SK-N-SH (cell line): ENCODE measurements around the gene RBM19. TPM values are rescaled to one million over a fixed set of nuclear protein-coding genes. Genes with fewer than 3 reads are reported as not detected.

Experiments used
- CTCF ChIA-PET: fragments of 300-600, 350-600 bp; formaldehyde crosslinking; extraction: SDS; loops from one replicate; lab custom pipeline; 2021; lab: Yijun Ruan, JAX
- POLR2A ChIA-PET: fragments of 350-600 bp; sonication (Branson Sonifier 250); formaldehyde crosslinking; extraction: SDS; loops from one replicate; lab custom pipeline; 2020; ENCODE audit warnings: antibody characterized with exemption, inconsistent platforms; lab: Yijun Ruan, JAX
- DNase-seq: peaks from one replicate; pipeline ENCODE4 v3.0.0; 2012
- H2AFZ ChIP-seq: fragments of 200-600 bp; sonication (generic); 2 replicates; pipeline ENCODE4 v1.8.1; 2016; ENCODE audit warnings: antibody characterized with exemption, mild to moderate bottlenecking, low read depth
- H3F3A ChIP-seq: fragments of 200-600 bp; sonication (generic); replicated peaks from 2 replicates; pipeline ENCODE3; 2016; ENCODE audit warnings: antibody characterized with exemption, mild to moderate bottlenecking; ENCODE audit not compliant: insufficient read depth
- H3K27ac ChIP-seq, 2 experiments: fragments of 200-500 bp in 1 of 2; fragments of 200-600 bp in 1 of 2; sonication (Bioruptor generic) in 1 of 2; sonication (generic), shearing (Covaris generic) in 1 of 2; 2 replicates each; pipeline versions ENCODE4 v1.5.1 to v1.6.1; 2014 to 2016; ENCODE audit warnings: low read depth in 2 of 2, inconsistent platforms in 1 of 2, low read length in 1 of 2, mild to moderate bottlenecking in 1 of 2, mixed read lengths in 1 of 2
- H3K27me3 ChIP-seq: fragments of 200-600 bp; sonication (generic), shearing (Covaris generic); 2 replicates; pipeline ENCODE4 v1.6.1; 2016; ENCODE audit warnings: mixed run types; ENCODE audit not compliant: insufficient read depth
- H3K36me3 ChIP-seq, 2 experiments: fragments of 200-500 bp in 1 of 2; fragments of 200-600 bp in 1 of 2; sonication (Bioruptor generic) in 1 of 2; sonication (generic) in 1 of 2; replicated peaks in 1 of 2; 2 replicates each; pipeline versions ENCODE3 to v1.5.1; 2014 to 2016; ENCODE audit warnings: low read length in 1 of 2, mild to moderate bottlenecking in 1 of 2; ENCODE audit not compliant: insufficient read depth in 2 of 2, control insufficient read depth in 1 of 2
- H3K4me1 ChIP-seq, 2 experiments: fragments of 200-500 bp in 1 of 2; fragments of 200-600 bp in 1 of 2; sonication (Bioruptor generic) in 1 of 2; sonication (generic), shearing (Covaris generic) in 1 of 2; 2 replicates each; pipeline versions ENCODE4 v1.5.1 to v1.6.1; 2014 to 2016; ENCODE audit warnings: low read depth in 1 of 2, low read length in 1 of 2, mixed run types in 1 of 2; ENCODE audit not compliant: insufficient read depth in 2 of 2, control insufficient read depth in 1 of 2
- H3K4me2 ChIP-seq: fragments of 200-600 bp; sonication (generic), shearing (Covaris generic); 2 replicates; pipeline ENCODE4 v1.6.1; 2017; ENCODE audit warnings: mixed run types
- H3K4me3 ChIP-seq, 2 experiments: fragments of 200-500 bp in 1 of 2; fragments of 200-600 bp in 1 of 2; sonication (Bioruptor generic) in 1 of 2; sonication (generic), shearing (Covaris generic) in 1 of 2; 2 replicates each; pipeline versions ENCODE4 v1.5.1 to v1.8.1; 2014 to 2016; ENCODE audit warnings: low read depth in 2 of 2, inconsistent platforms in 1 of 2, low read length in 1 of 2, mild to moderate bottlenecking in 1 of 2, mixed read lengths in 1 of 2, moderate library complexity in 1 of 2
- H3K79me2 ChIP-seq: fragments of 200-600 bp; sonication (generic); 2 replicates; pipeline ENCODE4 v1.8.1; 2017; ENCODE audit warnings: mild to moderate bottlenecking; ENCODE audit not compliant: insufficient read depth
- H3K9ac ChIP-seq: fragments of 200-600 bp; sonication (generic); 2 replicates; pipeline ENCODE4 v1.6.1; 2017; ENCODE audit warnings: mixed run types
- H3K9me2 ChIP-seq: fragments of 200-600 bp; sonication (generic); 2 replicates; pipeline ENCODE4 v1.6.1; 2017; ENCODE audit warnings: mixed run types
- H3K9me3 ChIP-seq: fragments of 200-600 bp; sonication (generic); 2 replicates; pipeline ENCODE4 v1.6.1; 2017; ENCODE audit warnings: mixed run types, mild to moderate bottlenecking, moderate library complexity
- H4K20me1 ChIP-seq: fragments of 200-600 bp; sonication (generic); 2 replicates; pipeline ENCODE4 v1.6.1; 2017; ENCODE audit warnings: mild to moderate bottlenecking, mixed run types; ENCODE audit not compliant: insufficient read depth
- FOSL2 ChIP-seq: IDR thresholded peaks from 2 replicates; pipeline ENCODE4 v1.4.0; 2012; ENCODE audit warnings: low read depth, mild to moderate bottlenecking, moderate library complexity, borderline replicate concordance
- FOXM1 ChIP-seq: IDR thresholded peaks from 2 replicates; pipeline ENCODE4 v1.4.0; 2012; ENCODE audit warnings: low read depth, mild to moderate bottlenecking
- GATA2 ChIP-seq: sonication (generic); formaldehyde crosslinking; IDR thresholded peaks from 2 replicates; pipeline ENCODE4 v1.5.0; 2020; ENCODE audit warnings: mild to moderate bottlenecking, missing genetic modification reagents
- JUND ChIP-seq: IDR thresholded peaks from 2 replicates; pipeline ENCODE4 v1.4.0; 2012
- NRF1 ChIP-seq: IDR thresholded peaks from 2 replicates; pipeline ENCODE4 v1.6.1; 2012; ENCODE audit warnings: low read depth, mild to moderate bottlenecking, low read length
- POLR2AphosphoS5 ChIP-seq: IDR thresholded peaks from 2 replicates; pipeline ENCODE4 v1.6.1; 2012; ENCODE audit warnings: low read depth, low read length
- SIN3A ChIP-seq: IDR thresholded peaks from 2 replicates; pipeline ENCODE4 v1.6.1; 2012; ENCODE audit warnings: low read depth, mild to moderate bottlenecking, low read length, moderate library complexity, borderline replicate concordance
- SMC3 ChIP-seq: IDR thresholded peaks from 2 replicates; pipeline ENCODE4 v1.6.1; 2012; ENCODE audit warnings: low read depth, low read length, improper control_type of control experiment
- TCF12 ChIP-seq: IDR thresholded peaks from 2 replicates; pipeline ENCODE4 v1.4.0; 2012
- YY1 ChIP-seq: IDR thresholded peaks from 2 replicates; pipeline ENCODE4 v1.4.0; 2012; ENCODE audit warnings: low read depth, mild to moderate bottlenecking
- WGBS: methylation state at CpG from one replicate; pipeline ENCODE4 v1.1.6; 2017; ENCODE audit warnings: low lambda C conversion rate; 5-methylcytosine and 5-hydroxymethylcytosine counted together
- polyA plus RNA-seq, 3 experiments: library from polyadenylated mRNA; depleted of rRNA; stranded (reverse); fragments of >200 nt; gene quantifications; 2 replicates each; pipeline ENCODE4 v1.2.3, GENCODE V29; 2012
- TF ChIP-seq, protein P1 (sequence below): fragments of 150-350 bp; IDR thresholded peaks from 2 replicates; pipeline ENCODE4 v1.6.1; 2017; ENCODE audit warnings: antibody characterized with exemption, low read length, low read depth, borderline replicate concordance
- TF ChIP-seq, protein P2 (sequence below): fragments of 150-350 bp; IDR thresholded peaks from 2 replicates; pipeline ENCODE4 v1.6.1; 2016; ENCODE audit warnings: mild to moderate bottlenecking, low read depth, low read length
- TF ChIP-seq, protein P3 (sequence below): IDR thresholded peaks from 2 replicates; pipeline ENCODE4 v1.6.1; 2012; ENCODE audit warnings: mild to moderate bottlenecking, low read depth, low read length, moderate library complexity
- TF ChIP-seq, protein P4 (sequence below): IDR thresholded peaks from 2 replicates; pipeline ENCODE4 v1.4.0; 2012; ENCODE audit warnings: low read depth, borderline replicate concordance

Gene RBM19
- polyA plus RNA-seq, 1 of the 3 experiments (the other 2 are of a cell fraction) = 16.6 TPM

DNA sequence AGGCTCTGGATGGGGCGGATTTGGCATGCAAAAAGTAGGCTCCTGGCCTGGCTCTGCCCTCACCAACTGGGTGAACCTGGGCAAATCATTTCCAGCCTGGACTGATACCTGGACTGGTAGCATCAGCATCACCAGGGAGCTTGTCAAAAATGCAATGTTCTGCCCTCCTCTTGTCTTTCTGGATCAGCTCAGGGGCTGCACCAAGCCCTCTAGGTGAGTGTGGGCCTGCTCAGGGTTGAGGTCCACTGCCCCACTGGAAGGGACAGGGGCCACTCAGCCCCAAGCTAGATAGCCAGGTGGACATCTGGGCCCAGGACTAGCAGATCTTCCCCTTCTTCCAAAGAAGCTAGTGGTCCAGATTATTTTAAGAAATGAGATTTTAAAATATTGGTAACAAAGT lies 99.6 kb downstream of the RBM19 start:
- H3K79me2 ChIP-seq = no peaks in the 10 kb centered on the region
- H3K4me1 ChIP-seq = peaks cover 0 to 11% of the 10 kb centered on the region in 2 experiments; a peak in 1 of 4 replicates
- no peak overlapping the region for H3K4me3 ChIP-seq
- TF ChIP-seq POLR2AphosphoS5 (no peak), TCF12 (no peak), YY1 (no peak), NRF1 (no peak), SMC3 (no peak), JUND (no peak), SIN3A (no peak), FOSL2 (no peak), GATA2 (CRISPR knock-in tag) (no peak), FOXM1 (no peak)
- TF ChIP-seq, protein P1, sequence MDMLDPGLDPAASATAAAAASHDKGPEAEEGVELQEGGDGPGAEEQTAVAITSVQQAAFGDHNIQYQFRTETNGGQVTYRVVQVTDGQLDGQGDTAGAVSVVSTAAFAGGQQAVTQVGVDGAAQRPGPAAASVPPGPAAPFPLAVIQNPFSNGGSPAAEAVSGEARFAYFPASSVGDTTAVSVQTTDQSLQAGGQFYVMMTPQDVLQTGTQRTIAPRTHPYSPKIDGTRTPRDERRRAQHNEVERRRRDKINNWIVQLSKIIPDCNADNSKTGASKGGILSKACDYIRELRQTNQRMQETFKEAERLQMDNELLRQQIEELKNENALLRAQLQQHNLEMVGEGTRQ = no peak
- TF ChIP-seq, protein P2, sequence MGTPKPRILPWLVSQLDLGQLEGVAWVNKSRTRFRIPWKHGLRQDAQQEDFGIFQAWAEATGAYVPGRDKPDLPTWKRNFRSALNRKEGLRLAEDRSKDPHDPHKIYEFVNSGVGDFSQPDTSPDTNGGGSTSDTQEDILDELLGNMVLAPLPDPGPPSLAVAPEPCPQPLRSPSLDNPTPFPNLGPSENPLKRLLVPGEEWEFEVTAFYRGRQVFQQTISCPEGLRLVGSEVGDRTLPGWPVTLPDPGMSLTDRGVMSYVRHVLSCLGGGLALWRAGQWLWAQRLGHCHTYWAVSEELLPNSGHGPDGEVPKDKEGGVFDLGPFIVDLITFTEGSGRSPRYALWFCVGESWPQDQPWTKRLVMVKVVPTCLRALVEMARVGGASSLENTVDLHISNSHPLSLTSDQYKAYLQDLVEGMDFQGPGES = no peak
- TF ChIP-seq, protein P3, sequence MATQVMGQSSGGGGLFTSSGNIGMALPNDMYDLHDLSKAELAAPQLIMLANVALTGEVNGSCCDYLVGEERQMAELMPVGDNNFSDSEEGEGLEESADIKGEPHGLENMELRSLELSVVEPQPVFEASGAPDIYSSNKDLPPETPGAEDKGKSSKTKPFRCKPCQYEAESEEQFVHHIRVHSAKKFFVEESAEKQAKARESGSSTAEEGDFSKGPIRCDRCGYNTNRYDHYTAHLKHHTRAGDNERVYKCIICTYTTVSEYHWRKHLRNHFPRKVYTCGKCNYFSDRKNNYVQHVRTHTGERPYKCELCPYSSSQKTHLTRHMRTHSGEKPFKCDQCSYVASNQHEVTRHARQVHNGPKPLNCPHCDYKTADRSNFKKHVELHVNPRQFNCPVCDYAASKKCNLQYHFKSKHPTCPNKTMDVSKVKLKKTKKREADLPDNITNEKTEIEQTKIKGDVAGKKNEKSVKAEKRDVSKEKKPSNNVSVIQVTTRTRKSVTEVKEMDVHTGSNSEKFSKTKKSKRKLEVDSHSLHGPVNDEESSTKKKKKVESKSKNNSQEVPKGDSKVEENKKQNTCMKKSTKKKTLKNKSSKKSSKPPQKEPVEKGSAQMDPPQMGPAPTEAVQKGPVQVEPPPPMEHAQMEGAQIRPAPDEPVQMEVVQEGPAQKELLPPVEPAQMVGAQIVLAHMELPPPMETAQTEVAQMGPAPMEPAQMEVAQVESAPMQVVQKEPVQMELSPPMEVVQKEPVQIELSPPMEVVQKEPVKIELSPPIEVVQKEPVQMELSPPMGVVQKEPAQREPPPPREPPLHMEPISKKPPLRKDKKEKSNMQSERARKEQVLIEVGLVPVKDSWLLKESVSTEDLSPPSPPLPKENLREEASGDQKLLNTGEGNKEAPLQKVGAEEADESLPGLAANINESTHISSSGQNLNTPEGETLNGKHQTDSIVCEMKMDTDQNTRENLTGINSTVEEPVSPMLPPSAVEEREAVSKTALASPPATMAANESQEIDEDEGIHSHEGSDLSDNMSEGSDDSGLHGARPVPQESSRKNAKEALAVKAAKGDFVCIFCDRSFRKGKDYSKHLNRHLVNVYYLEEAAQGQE = no peak
- TF ChIP-seq, protein P4, sequence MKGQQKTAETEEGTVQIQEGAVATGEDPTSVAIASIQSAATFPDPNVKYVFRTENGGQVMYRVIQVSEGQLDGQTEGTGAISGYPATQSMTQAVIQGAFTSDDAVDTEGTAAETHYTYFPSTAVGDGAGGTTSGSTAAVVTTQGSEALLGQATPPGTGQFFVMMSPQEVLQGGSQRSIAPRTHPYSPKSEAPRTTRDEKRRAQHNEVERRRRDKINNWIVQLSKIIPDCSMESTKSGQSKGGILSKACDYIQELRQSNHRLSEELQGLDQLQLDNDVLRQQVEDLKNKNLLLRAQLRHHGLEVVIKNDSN = no peak
- H3K9me2 ChIP-seq = no peaks in the 10 kb centered on the region
- no peak overlapping the region for H3K9ac ChIP-seq
- ChIA-PET CTCF (interaction anchor here (1.0 to 6.0 kb wide), 6 partner anchors 9 to 404 kb away, joined by 3 to 39 read pairs (median 6); no protein-coding TSS in a partner anchor), POLR2A (no interaction called here)
- H3K27me3 ChIP-seq = no peaks in the 10 kb centered on the region
- peaks cover 3% of the 10 kb centered on the region; the same call in 1 of the 2 replicates for H4K20me1 ChIP-seq
- H3K27ac ChIP-seq = no peak overlapping the region
- no peak overlapping the region for H3K4me2 ChIP-seq
- 100% methylated on average over 1 of the region's 1 CpG for WGBS
- no peaks in the 10 kb centered on the region for H3K9me3 ChIP-seq
- no peaks in the 10 kb centered on the region for H3K36me3 ChIP-seq
- no peak overlapping the region for H2AFZ ChIP-seq
- no peak for DNase-seq
- no peaks in the 10 kb centered on the region for H3F3A ChIP-seq
